ENCODE data around the gene SMAD2. TPM values are rescaled to one million over a fixed set of nuclear protein-coding genes. Genes with fewer than 3 reads are reported as not detected.
"Not testable (repeated sequence)": the region's sequence is repeated elsewhere in the genome, so short reads cannot be mapped to it uniquely, and the experiment has no call there.

Gene SMAD2
- total RNA-seq, 1 donor from 2014 or later = 130 TPM

GRCh38 chr18:47795434-47795814 is 135.0 kb downstream of the SMAD2 start:
- DNase-seq (ENCODE audit: low spot score) = no peak

DNA sequence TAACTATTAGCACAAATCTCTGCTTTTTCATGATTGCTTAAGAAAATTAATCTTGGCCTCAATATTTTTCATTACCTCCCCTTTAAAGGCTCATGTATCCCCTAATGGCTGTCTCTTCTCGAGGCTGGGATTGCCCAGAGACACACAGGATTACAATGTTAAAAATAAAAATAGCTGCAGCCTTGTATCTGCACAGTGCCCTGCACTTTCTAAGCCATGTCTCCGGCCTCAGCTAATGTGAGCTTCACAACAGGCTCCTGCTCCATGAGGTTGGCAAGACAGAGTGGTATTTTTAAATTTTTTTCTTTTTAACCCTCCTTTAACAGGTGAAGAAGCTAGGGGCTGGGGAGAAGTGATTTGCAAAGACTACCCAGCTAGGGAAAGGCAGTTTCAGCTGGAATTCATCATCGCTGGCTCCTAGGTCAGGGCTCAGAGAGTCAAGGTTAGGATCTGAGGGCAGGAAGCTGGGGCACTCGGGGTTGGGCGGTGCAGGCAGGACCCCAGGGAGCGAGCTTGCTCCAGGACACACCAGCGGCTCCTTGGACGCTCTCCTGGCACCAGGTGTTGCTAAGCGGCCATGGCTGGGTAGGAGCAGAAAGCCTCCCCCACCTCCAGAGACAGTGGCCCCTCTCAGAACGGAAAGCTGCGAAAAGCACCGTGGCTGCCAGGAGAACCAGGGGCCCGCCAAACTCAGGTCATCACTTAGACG is 135.6 kb downstream of the SMAD2 start:
- no peak for DNase-seq (ENCODE audit: low spot score)

DNA sequence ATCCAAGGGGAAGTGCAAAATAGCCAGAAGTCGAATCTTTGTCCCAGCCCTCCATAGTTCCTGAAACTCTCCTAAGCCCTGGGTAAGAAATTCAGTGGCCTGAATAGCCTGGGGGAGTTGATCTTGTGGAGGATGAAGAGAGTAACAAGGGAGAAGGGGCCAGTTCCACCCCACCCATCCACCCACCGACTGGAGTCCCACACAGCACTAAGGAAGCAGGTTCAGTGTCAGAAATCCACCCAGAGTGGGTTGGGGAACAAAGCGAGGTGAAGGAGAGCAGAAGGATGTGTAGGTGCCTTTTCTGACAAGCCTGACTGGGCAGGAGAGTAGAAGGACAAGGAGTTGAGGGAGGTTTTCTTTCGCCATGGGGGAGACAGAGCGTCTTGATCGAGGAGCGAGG is 136.8 kb downstream of the SMAD2 start:
- DNase-seq (ENCODE audit: low spot score) = no peak

DNA sequence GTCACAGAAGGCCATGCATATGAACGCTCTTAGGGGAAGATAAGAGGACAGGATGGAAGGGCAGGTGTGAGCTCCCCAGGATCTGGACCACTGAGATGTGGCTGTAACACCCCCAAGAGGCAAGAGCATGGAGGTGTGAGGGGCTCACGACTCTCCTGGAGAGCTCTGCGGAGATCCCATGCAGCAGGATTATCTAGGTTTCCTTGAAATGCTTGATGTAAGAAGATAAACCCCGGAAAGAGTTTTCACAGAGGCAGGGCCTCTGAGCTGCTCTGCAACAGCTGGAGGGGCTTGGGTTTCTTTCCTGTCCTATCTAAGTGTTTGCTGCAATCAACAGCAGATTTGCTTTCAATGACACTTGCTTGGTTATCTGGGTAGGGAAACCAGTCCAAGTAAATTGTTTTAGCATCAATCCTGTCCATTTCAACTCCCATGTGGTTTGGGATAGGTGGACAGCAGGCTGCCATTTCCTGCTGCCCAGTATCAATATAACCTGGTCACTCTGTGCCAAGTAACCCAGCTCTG is 138.9 kb downstream of the SMAD2 start:
- DNase-seq (ENCODE audit: low spot score) = no peak

GRCh38 chr18:47790036-47790435 is 140.4 kb downstream of the SMAD2 start:
- DNase-seq (ENCODE audit: low spot score) = no peak

DNA sequence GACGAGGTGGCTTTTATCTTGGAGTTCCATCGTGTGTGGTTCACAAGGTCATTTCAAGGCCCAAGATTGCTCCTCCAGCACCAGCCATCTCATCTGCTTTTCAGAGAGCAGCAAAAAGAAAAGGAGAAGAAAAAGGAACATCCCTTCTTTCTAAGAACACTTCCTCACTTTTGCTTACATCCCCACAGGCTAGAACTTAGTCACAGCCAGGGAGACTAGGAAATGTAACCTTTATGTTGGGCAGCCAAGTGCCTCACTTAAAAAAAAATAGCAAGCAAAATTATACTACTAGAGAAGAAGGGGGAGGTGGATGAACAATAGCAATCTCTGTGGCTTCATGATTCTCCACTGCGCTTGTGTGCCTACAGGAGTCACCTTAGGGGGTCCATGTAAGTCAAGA is 141.8 kb downstream of the SMAD2 start:
- DNase-seq (ENCODE audit: low spot score) = no peak

DNA sequence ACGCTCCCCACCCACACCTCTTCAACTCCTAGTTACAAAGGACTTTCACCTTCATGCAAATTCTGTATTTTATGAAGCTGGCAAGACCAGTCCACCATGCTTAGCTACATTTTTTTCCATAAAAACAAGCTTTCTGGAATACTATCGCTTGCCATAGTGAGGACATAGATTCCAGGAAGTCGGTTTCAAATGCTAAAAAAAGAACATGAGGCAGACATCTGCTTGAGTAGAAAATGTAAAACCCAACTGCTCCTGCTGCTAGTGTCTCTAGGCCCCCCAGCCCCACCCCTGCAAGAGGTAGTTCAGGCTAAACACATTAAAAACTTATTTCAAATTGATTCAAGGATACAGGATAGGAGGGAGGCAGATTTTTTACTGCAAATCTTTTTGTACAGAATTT is 148.9 kb downstream of the SMAD2 start:
- no peak for DNase-seq (ENCODE audit: low spot score)

GRCh38 chr18:47780011-47780725 is 150.3 kb downstream of the SMAD2 start:
- DNase-seq (ENCODE audit: low spot score) = no peak

DNA sequence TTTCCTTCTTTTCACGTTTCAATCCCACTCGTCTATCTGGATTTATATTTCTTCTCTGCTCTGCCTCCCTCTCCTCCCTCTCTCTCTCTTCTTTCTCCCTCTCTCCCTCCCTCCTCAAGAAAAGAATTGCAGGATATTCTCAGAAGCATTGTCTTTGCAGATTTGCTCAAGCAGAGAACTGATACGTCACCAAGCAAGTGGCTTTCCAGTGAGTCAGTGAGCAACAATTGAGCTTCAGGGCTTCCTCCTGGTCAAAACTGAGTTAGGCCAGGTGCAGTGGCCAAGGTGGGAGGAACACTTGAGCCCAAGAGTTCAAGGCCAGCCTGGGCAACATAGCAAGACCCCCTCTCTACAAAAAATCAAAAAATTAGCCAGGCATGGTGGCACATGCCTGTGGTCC is 151.1 kb downstream of the SMAD2 start:
- no peak for DNase-seq (ENCODE audit: low spot score)

DNA sequence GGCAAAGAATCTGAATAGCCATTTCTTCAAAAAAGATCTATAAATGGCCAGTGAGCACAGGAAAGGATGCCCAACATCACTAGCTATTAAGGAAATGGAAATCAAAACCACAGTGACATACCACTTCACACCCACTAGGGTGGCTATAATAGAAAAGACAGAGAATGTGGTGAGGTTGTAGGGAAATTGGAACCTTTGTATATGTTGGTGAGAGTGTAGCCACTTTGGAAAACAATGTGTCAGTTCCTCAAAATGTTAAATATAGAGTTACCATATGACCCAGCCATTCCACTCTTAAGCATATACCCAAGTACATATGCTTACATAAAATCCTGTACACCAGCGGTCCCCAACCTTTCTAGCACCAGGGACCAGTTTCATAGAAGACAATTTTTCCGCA is 152.8 kb downstream of the SMAD2 start:
- no peak for DNase-seq (ENCODE audit: low spot score)

DNA sequence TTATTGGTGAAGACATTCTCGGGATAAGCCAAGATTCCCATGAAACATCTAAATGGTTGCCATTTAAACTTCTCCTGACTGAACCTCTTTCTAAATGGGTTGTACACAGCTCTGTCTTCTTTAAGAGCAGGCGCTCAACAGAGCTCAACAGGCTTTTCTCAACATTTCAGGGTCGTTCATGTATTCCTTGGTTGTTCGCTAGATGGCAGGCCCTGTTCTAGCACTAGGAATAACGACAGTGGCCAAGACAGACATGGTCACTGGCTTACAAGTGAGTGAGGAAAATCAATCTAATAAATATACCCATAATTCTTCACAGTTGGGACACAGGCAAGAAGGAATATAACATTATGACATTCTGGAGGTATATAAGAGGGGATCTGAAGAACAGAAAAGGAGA is 154.5 kb downstream of the SMAD2 start:
- no peak for DNase-seq (ENCODE audit: low spot score)

DNA sequence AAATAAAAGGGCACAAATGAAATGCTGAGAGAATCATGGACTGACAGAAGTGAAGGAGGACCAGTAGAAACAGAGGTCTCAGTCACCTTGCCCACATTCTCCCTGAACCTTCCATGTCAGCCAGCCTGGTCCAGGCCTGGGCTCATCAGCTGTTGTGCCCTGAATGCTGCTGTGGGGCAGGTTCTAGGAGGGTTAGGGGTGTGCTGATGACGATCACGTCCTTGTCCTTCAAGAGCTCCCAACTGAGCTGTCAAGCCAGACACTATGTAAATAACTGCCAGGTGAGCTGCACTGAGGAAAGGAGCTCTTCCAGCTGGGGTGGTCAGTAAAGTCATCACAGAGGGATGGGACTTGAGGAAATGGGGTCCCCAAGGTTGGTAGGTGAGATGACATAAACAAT is 156.5 kb downstream of the SMAD2 start:
- no peak for DNase-seq (ENCODE audit: low spot score)

- DNase-seq (ENCODE audit: low spot score) = no peak
Observed at GRCh38 chr18:47772374-47773248, 157.8 kb downstream of the SMAD2 start.

DNA sequence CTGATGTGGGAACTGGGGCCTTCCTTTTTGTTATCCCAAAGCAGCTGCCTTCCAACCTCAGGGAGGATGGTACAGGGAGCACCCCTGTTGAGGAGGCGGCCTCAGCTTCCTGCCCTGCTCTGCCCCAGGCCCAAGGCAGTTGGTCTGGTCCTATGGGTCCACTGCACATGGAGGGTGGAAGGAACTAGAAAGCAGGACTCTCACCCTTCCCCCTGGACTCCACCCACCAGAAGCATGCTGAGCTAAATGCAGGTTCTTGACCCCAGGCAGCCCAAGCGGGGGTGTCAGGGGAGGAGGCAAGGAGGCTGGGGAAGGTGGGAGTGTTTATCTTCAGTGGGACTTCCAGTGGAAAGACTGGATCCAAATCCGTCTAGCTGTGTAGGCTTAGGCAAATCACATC is 158.5 kb downstream of the SMAD2 start:
- DNase-seq (ENCODE audit: low spot score) = no peak

DNA sequence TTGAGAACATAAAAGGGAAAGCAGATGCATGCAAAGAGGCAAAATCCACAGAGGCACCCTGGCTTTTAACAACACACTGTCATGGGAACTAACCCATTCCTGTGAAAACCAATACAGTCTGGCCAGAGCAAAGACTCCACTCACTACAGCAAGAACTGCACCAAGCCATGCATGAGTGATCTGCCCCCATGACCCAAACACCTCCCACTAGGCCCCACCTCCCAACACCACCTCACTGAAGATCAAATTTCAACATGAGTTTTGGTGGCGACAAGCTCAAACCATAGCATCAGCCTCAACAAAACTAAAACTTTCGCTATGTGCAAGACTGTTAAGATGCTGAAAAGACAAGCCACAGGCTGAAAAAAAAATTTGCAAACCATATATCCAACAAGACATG is 162.8 kb downstream of the SMAD2 start:
- no peak for DNase-seq (ENCODE audit: low spot score)

- DNase-seq (ENCODE audit: low spot score) = not testable (repeated sequence)
Observed at GRCh38 chr18:47767198-47767597, 163.3 kb downstream of the SMAD2 start.

Measured in mesenteric fat pad (tissue), 1 donor.